HUDEP-2 (cell line): ENCODE results near the gene PKP4.

Experiments used
- DNase-seq, 76 experiments: peaks; one replicate each; lab custom pipeline; 2025; ENCODE audit not compliant: unreplicated experiment in 76 of 76; lab: John Stamatoyannopoulos, UW

PKP4 gene

GRCh38 chr2:158579928-158580327, 123.2 kb downstream of the PKP4 start:
- DNase-seq = no peak

GRCh38 chr2:158580760-158581159, 124.0 kb downstream of the PKP4 start:
- DNase-seq = peak in 3 of 76 experiments; percentile 3 to 8 (median 5)

GRCh38 chr2:158582670-158583069, 125.9 kb downstream of the PKP4 start:
- no peak for DNase-seq

- DNase-seq = no peak
Observed at GRCh38 chr2:158583923-158584322, 127.2 kb downstream of the PKP4 start.

- no peak for DNase-seq
Observed at GRCh38 chr2:158586491-158586890, 129.7 kb downstream of the PKP4 start.

- DNase-seq = no peak
Observed at GRCh38 chr2:158589303-158589702, 132.6 kb downstream of the PKP4 start.

- no peak for DNase-seq
Observed at GRCh38 chr2:158598862-158599517, 142.2 kb downstream of the PKP4 start.

GRCh38 chr2:158599609-158600008, 142.9 kb downstream of the PKP4 start:
- DNase-seq = peak in 1 of 76 experiments; percentile 12

- DNase-seq = no peak
Observed at GRCh38 chr2:158600155-158600802, 143.5 kb downstream of the PKP4 start.

GRCh38 chr2:158602027-158602426, 145.3 kb downstream of the PKP4 start:
- peak in 72 of 76 experiments; percentile 28 to 88 (median 64) for DNase-seq

- DNase-seq = peak in 1 of 76 experiments; percentile 47
Observed at GRCh38 chr2:158603205-158603604, 146.5 kb downstream of the PKP4 start.

- DNase-seq = peak in 69 of 76 experiments; percentile 5 to 79 (median 51)
Observed at GRCh38 chr2:158603986-158604385, 147.2 kb downstream of the PKP4 start.

- no peak for DNase-seq
Observed at GRCh38 chr2:158610059-158610458, 153.3 kb downstream of the PKP4 start.

- DNase-seq = no peak
Observed at GRCh38 chr2:158616480-158617000, 159.8 kb downstream of the PKP4 start.

GRCh38 chr2:158618891-158619490, 162.2 kb downstream of the PKP4 start:
- no peak for DNase-seq

- DNase-seq = peak in 1 of 76 experiments; percentile 3
Observed at GRCh38 chr2:158619496-158619895, 162.7 kb downstream of the PKP4 start.

- no peak for DNase-seq
Observed at GRCh38 chr2:158620656-158621055, 163.9 kb downstream of the PKP4 start.

- no peak for DNase-seq
Observed at GRCh38 chr2:158624071-158624667, 167.4 kb downstream of the PKP4 start.

- no peak for DNase-seq
Observed at GRCh38 chr2:158624961-158625360, 168.2 kb downstream of the PKP4 start.

GRCh38 chr2:158629116-158629515, 172.4 kb downstream of the PKP4 start:
- DNase-seq = no peak

- DNase-seq = no peak
Observed at GRCh38 chr2:158633261-158633660, 176.5 kb downstream of the PKP4 start.
